ENCODE results near the gene CIB1.
"Not testable (repeated sequence)": the region's sequence is repeated elsewhere in the genome, so short reads cannot be mapped to it uniquely, and the experiment has no call there.

CIB1 gene

DNA sequence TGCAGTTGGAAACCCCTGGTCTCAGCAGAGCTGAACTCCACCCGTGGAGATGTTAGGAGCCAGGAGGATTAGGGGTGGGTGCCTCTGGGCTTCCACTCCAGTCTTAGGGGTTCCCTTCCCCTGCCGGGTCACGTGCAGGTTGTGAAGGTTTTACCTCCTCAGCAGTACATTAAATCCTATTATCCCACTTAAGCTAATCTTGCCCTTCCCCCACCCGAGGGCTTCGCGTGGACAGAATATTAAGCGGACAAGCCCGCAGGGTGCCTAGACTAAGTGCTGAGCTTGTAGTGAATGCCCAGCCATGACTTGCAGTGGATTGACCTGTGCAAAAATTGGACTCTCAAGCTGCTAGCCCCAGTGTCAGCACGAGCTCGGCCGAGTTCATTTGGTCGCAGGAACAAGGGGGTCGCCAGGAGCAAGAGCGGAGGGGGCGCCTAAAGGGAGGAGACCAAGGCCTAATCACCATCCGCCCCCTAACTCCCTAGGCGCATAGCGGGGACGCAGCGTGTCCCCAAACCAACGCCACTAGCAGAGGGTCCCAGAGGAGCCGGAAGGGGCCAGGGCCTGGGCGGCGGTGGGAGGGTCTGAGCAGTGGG, 33.1 kb downstream of the CIB1 start:
- no peak for DNase-seq (ENCODE audit: low read depth in 4 of 4, low spot score in 1 of 4)

- DNase-seq (ENCODE audit: low read depth in 4 of 4, low spot score in 1 of 4), result no peak
These were observed 39.1 kb downstream of the CIB1 start for GRCh38 chr15:90194655-90195054.

GRCh38 chr15:90192961-90193786, 40.6 kb downstream of the CIB1 start:
- DNase-seq (ENCODE audit: low read depth in 4 of 4, low spot score in 1 of 4), result no peak

GRCh38 chr15:90191794-90192509, 41.8 kb downstream of the CIB1 start:
- no peak for DNase-seq (ENCODE audit: low read depth in 4 of 4, low spot score in 1 of 4)

DNA sequence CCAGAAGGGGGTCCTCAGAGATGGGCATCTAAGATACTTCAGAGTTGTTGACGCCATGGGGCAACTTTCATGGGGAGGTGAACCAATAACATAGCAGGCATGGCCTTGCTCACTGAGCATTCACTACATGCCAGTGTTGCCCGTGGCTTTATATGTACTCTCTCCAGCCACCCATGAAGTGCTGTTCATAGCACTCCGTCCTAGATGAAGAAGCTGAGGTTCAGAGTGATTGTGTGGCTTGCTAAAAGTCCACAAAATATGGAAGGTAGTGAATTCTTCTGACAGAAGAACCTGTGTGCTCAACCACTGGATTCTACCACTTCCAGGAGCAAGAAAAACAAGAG, 42.4 kb downstream of the CIB1 start:
- no peak for DNase-seq (ENCODE audit: low read depth in 4 of 4, low spot score in 1 of 4)

DNA sequence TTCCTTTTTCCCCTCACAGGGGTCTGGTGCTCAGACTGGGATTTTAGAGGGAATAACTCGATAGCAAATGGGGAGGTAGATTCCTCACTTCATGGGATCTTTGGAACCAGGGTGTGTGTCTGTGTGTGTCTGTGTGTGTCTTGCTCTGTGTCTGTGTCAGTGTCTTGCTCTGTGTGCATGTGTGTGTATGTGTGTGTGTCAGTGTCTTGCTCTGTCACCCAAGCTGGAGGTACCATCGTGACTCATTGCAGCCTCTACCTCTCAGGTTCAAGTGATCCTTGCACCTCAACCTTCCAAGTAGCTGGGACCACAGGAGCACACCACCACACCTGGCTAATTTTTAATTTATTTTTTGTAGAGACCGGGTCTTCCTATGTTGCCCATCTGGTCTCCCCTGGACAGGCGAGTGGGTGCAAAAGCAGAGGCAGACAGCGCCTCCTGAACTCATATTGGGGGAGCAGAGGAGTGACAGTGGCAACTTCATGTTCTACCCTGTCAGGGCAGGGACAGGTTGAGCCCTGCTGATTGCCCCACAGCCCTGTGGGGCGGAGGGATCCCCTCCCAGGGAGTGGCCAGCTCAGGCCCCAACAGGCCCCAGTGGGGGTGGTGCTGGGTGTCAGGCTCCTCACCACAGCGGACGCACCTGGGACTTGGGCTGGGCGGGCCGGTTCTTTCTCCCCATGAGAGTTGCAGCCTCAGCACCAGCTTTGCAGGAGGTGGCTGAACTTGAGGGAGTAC, 43.0 kb downstream of the CIB1 start:
- no peak for DNase-seq (ENCODE audit: low read depth in 4 of 4, low spot score in 1 of 4)

DNA sequence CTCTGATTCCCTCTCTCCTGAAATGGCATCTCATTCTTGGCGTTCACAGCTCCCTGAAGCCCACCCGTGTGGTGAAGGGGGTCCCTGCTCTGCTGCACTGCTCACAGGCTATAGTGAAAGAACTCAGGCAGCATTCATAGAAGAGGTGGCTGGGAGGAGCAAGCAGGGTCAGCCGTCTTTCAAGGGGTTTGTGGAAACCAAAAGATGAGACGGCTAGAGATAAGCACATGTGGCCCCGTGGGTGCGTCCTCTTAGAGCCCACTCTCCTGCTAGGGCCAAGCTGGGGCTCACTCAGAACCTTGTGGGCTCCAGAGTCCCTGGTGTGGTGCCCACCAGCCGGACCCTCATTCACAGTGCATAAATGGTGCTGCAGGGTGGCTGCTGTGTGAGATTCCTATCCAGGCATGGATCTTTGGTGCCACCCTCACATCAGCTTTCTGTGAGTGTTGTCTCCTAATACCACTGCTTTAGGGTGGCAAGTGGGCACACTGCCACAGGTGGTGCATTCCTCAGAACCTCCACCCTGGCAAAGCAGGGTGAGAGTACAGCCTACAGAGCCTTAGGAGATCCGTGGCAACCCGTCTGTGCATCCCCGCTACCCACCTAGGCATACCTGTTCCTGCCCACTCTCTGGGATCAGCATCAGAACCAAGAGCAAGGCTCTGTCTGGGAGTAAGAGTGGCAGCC, 43.8 kb downstream of the CIB1 start:
- DNase-seq (ENCODE audit: low read depth in 4 of 4, low spot score in 1 of 4), result no peak

DNA sequence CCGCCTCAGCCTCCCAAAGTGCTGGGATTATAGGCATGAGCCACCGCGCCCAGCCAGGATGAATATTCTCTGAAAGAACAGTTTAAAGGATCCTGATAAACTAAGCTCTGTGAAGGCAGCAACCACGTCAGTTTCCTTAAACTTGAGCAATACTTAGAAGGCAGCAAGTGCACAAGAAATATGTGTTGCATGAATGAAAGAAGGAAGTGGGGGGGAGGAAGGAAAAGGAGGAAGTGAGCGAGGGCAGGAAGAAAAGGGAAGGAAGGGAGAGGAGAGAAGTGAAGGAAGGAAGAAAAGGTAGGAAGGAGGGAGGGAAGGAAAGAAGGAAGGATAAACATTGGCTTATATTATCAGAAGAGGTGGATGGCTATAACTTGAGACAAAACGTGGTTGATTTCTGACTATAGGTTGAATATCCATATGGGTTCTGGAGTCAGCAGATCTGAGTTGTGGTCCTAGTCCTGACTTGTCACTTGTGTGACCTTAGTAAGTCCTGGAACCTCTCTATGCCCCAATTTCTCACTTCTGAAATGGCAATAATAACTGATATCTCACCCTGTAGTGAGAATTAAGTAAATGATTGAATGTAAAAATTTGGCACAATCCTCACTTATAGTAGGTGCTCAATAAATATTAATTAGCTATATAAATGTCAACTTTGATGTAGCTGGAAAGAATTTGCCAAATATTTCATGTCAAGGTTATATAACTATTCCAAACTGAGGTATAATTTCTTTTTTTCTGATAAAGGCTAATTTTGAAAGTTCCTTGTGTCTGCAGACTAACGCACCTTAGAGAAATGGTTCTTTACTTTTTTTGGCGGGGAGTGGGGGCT, 44.6 kb downstream of the CIB1 start:
- no peak for DNase-seq (ENCODE audit: low read depth in 4 of 4, low spot score in 1 of 4)

DNA sequence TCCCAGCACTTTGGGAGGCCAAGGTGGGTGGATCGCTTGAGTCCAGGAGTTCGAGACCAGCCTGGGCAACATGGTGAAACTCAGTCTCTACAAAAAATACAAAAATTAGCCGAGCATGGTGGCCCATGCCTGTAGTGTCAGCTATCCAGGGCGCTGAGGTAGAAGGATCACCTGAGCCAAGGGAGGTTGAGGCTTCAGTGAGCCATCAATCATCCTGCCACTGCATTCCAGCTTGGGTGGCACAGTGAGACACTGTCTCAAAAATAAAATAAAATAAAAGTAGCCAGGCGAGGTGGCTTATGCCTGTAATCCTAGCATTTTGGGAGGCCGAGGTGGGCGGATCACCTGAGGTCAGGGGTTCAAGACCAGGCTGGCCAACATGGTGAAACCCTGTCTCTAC, 45.7 kb downstream of the CIB1 start:
- not testable (repeated sequence) for DNase-seq (ENCODE audit: low read depth in 4 of 4, low spot score in 1 of 4)

DNA sequence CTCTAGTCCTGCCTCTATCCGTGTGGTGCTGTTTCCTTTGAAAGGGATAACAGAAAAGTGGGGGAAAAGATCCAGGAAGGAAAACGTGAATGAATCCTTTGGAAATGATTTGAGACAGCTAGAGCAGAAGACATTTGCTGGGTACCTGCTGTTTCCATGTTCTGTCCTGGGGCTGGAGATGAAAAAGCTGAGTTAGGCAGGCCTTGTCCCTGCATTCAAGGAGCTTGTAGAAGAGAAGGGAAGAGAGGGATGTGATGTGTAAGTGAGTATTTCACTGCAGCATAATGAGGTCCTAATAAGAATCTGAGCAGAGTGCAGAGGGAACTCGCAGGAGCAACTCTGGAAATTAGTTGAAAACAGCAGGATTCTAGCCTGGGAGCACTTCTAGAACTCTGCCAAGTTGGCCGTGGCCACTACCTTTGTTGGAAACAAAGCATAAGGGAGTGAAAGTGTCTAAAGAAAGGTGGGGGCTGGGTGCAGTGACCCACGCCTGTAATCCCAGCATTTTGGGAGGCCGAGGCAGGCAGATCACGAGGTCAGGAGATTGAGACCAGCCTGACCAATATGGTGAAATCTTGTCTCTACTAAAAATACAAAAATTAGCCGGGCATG, 46.4 kb downstream of the CIB1 start:
- DNase-seq (ENCODE audit: low read depth in 4 of 4, low spot score in 1 of 4), result no peak

GRCh38 chr15:90184786-90185704, 48.7 kb downstream of the CIB1 start:
- DNase-seq (ENCODE audit: low read depth in 4 of 4, low spot score in 1 of 4), result peak in 2 of 4 experiments; percentile 22 to 24

GRCh38 chr15:90184119-90184785, 49.5 kb downstream of the CIB1 start:
- DNase-seq (ENCODE audit: low read depth in 4 of 4, low spot score in 1 of 4), result no peak

GRCh38 chr15:90181776-90182175, 52.0 kb downstream of the CIB1 start:
- no peak for DNase-seq (ENCODE audit: low read depth in 4 of 4, low spot score in 1 of 4)

Data from stimulated activated CD4-positive, alpha-beta T cell treated with anti-CD3 and anti-CD28 coated beads, Interleukin-1b, Interleukin-23, amount 100 ng/mL, for 24 hours (primary cell).